HepG2 (cell line): ENCODE data around the gene IRF4. TPM values are rescaled to one million over a fixed set of nuclear protein-coding genes. Genes with fewer than 3 reads are reported as not detected.

ENCODE experiments used
- ETS1 ChIP-seq: sonication (generic); formaldehyde crosslinking; IDR thresholded peaks from 2 replicates; pipeline ENCODE4 v1.4.0; 2020; ENCODE audit warnings: missing genetic modification reagents
- KLF16 ChIP-seq, 2 experiments: sonication (generic) in 1 of 2; formaldehyde crosslinking in 1 of 2; IDR thresholded peaks; 2 replicates each; pipeline versions ENCODE4 v1.6.1 to v1.8.0; 2016 to 2023; ENCODE audit warnings: missing genetic modification reagents in 2 of 2, missing compliant biosample characterization in 1 of 2
- NFIB ChIP-seq: sonication (generic); formaldehyde crosslinking; IDR thresholded peaks from 2 replicates; pipeline ENCODE4 v1.9.0; 2021; ENCODE audit warnings: missing genetic modification reagents, mild to moderate bottlenecking, borderline replicate concordance
- NFKB2 ChIP-seq: sonication (generic); formaldehyde crosslinking; IDR thresholded peaks from 2 replicates; pipeline ENCODE4 v1.4.0; 2020; ENCODE audit warnings: missing genetic modification reagents, borderline replicate concordance
- PATZ1 ChIP-seq: sonication (generic); formaldehyde crosslinking; IDR thresholded peaks from 2 replicates; pipeline ENCODE4 v1.4.0; 2020; ENCODE audit warnings: missing genetic modification reagents
- PAXIP1 ChIP-seq: sonication (generic); formaldehyde crosslinking; conservative IDR thresholded peaks from 2 replicates; pipeline ENCODE4 v1.4.0; 2020; ENCODE audit warnings: mild to moderate bottlenecking, missing genetic modification reagents, moderate library complexity
- PHF8 ChIP-seq: sonication (generic); formaldehyde crosslinking; IDR thresholded peaks from 2 replicates; pipeline ENCODE4 v1.5.0; 2020; ENCODE audit warnings: missing genetic modification reagents
- PRPF4 ChIP-seq: fragments of 200-400 bp; formaldehyde crosslinking; IDR thresholded peaks from 2 replicates; pipeline ENCODE4 v1.6.1; 2016; ENCODE audit warnings: low read length, low read depth; ENCODE audit not compliant: poor library complexity, severe bottlenecking
- RFXAP ChIP-seq: sonication (generic); formaldehyde crosslinking; IDR thresholded peaks from 2 replicates; pipeline ENCODE4 v1.4.0; 2020; ENCODE audit warnings: missing genetic modification reagents, borderline replicate concordance
- SALL1 ChIP-seq: sonication (generic); formaldehyde crosslinking; IDR thresholded peaks from 2 replicates; pipeline ENCODE4 v1.8.0; 2022; ENCODE audit warnings: mild to moderate bottlenecking, missing genetic modification reagents
- ZBED4 ChIP-seq: sonication (generic); formaldehyde crosslinking; IDR thresholded peaks from 2 replicates; pipeline ENCODE4 v1.4.0; 2020; ENCODE audit warnings: missing genetic modification reagents, borderline replicate concordance
- ZFP62 ChIP-seq: sonication (generic); formaldehyde crosslinking; IDR thresholded peaks from 2 replicates; pipeline ENCODE4 v1.4.0; 2020; ENCODE audit warnings: missing genetic modification reagents
- ZNF547 ChIP-seq: sonication (generic); formaldehyde crosslinking; IDR thresholded peaks from 2 replicates; pipeline ENCODE4 v1.5.1; 2020; ENCODE audit warnings: mild to moderate bottlenecking, missing genetic modification reagents
- polyA plus RNA-seq, 8 experiments: library from polyadenylated mRNA; depleted of rRNA in 3 of 8; stranded (reverse) in 7 of 8; unstranded in 1 of 8; fragments of >200 nt; fragmentation: Illumina TruSeq in 4 of 8; extraction: Trizol in 4 of 8; gene quantifications; 2 replicates each; pipeline versions ENCODE4 v1.2.1 to v1.2.3, GENCODE V29; 2011 to 2016; ENCODE audit warnings: low read depth in 4 of 8, missing spikeins in 1 of 8, mixed read lengths in 1 of 8; ENCODE audit not compliant: insufficient read depth in 1 of 8
- total RNA-seq, 5 experiments: library from RNA; depleted of rRNA; stranded (reverse); fragments of >200 nt; fragmentation: Illumina TruSeq; extraction: Trizol; gene quantifications; 2 replicates each; pipeline ENCODE4 v1.2.3, GENCODE V29; 2016; ENCODE audit warnings: low read depth in 1 of 5

Gene IRF4
- total and polyA plus RNA-seq, 2 of the 13 experiments (the other 11 are each of a cell fraction or from before 2014, with no cell fraction given), result 0.07 to 0.09 TPM

GRCh38 chr6:361411-362132 lies 30.0 kb upstream of the IRF4 start (continued):
- peak; percentile 18 for TF ChIP-seq PATZ1 (CRISPR knock-in tag)
- TF ChIP-seq SALL1, result peak; percentile 0; the same call in 1 of the 2 replicates
- 0 out of 2 replicates have a peak, but pooled peaks have one; percentile 30 for TF ChIP-seq ZNF547 (CRISPR knock-in tag)
- no peak for TF ChIP-seq ZFP62 (CRISPR knock-in tag)
- TF ChIP-seq KLF16 (CRISPR knock-in tag; IDR thresholded peaks at IDR 0.05), result 0 out of 4 replicates have a peak, but pooled peaks of 1 of the 2 experiments have one; percentile 21
- 0 out of 2 replicates have a peak, but pooled peaks have one; percentile 35 for TF ChIP-seq NFKB2 (CRISPR knock-in tag)
- TF ChIP-seq ETS1, result no peak
- no peak for TF ChIP-seq PRPF4
- 0 out of 2 replicates have a peak, but pooled peaks have one; percentile 76 for TF ChIP-seq NFIB (CRISPR knock-in tag)
- no peak for TF ChIP-seq ZBED4 (CRISPR knock-in tag)
- 0 out of 2 replicates have a peak, but pooled peaks have one; percentile 4 for TF ChIP-seq PHF8 (CRISPR knock-in tag)
- 0 out of 2 replicates have a peak, but pooled peaks have one; percentile 24 for TF ChIP-seq PAXIP1 (CRISPR knock-in tag)
- no peak for TF ChIP-seq RFXAP (CRISPR knock-in tag)
